ENCODE measurements around the gene UQCC3.
A peak's percentile ranks its signal among the peaks of the same experiment; 100 is the strongest.
"Not testable (repeated sequence)": the region's sequence is repeated elsewhere in the genome, so short reads cannot be mapped to it uniquely, and the experiment has no call there.

Gene UQCC3, protein sequence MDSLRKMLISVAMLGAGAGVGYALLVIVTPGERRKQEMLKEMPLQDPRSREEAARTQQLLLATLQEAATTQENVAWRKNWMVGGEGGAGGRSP

DNA sequence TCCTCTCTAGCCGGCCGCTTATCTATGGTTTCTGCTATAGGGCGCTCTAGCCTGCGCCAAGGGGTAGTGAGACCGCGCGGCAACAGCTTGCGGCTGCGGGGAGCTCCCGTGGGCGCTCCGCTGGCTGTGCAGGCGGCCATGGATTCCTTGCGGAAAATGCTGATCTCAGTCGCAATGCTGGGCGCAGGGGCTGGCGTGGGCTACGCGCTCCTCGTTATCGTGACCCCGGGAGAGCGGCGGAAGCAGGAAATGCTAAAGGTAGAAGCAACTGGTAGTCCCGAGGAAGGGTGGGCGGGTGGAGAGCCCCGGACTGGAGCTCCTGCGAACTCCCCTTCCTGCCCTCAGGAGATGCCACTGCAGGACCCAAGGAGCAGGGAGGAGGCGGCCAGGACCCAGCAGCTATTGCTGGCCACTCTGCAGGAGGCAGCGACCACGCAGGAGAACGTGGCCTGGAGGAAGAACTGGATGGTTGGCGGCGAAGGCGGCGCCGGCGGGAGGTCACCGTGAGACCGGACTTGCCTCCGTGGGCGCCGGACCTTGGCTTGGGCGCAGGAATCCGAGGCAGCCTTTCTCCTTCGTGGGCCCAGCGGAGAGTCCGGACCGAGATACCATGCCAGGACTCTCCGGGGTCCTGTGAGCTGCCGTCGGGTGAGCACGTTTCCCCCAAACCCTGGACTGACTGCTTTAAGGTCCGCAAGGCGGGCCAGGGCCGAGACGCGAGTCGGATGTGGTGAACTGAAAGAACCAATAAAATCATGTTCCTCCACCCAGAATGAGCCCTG lies at the start of gene UQCC3, which contains the start of gene LBHD1:
UQCC3 (plus strand) TSS at position 66 of the 782 bp plus-strand sequence; CDS start at position 139, 73 bp downstream.
LBHD1 (minus strand) TSS at position 660 of the 782 bp plus-strand sequence. CDS start 2,236 bp downstream, outside the sequence.
- peak; percentile 46 for DNase-seq (ENCODE audit: low read depth)

DNA sequence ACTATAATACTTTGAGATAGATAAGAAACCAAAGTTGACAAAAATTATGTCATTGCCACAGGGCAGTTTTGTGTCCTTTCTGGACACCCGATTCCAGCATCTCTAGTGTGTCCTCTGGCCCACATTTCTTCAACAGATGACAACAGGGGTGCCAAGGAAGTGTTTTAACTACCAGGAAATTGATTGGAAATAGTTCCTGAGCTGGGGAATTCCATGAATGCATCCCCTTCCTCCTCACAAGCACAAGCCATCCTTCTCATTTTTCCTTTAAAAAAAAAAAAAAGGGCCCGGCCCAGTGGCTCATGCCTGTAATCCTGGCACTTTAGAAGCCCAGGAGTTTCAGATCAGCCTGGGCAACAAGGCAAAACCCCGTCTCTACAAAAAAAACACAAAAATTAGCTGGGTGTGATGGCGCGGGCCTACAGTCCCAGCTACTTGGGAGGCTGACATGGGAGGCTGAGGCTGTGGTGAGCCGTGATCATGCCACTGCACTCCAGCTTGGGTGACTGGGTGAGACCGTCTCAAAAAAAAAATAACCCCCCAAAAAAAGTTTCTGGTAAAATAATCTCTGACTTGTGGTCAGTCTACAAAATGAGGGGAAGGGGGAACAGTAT lies 48.9 kb upstream of the UQCC3 start:
- no peak for DNase-seq (ENCODE audit: low read depth)

DNA sequence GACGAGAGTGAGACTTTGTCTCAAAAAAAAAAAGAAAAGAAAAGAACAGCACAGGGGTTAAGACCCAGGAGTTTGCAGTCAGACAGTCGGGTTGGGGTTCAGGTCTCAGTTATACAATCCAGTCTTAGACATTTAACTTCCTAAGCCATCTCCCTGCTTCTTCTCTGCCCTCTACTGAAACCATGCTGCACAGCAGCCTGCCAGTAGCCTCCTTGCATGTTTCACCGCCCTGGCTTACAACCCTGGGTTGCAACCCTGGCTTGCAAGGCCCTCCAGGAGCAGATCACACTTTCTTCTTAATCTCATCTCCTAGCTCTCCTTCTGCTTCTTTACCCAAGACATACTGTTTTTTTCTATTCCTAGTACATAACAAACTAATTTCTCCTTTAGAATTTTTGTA lies 43.8 kb upstream of the UQCC3 start:
- no peak for DNase-seq (ENCODE audit: low read depth)

DNA sequence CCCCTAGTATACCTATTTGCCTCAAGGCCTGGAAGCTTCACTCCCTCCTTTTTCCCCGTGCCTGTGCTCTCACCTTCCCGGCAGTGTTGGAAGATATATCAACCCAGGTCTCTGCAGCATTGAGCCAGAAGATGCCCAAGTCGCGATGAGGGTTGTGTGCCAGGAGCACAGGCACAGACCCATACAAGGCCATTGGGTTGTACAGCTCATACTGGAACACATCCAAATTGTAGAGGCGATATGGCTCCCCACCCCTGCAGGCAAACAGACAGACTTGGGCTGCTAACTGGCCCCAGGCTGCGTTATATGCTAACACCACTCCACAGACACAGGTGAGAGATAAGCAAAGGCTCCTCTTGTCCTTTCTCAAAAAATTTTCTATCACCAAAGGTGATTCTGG lies 39.0 kb upstream of the UQCC3 start:
- DNase-seq (ENCODE audit: low read depth) = no peak

DNA sequence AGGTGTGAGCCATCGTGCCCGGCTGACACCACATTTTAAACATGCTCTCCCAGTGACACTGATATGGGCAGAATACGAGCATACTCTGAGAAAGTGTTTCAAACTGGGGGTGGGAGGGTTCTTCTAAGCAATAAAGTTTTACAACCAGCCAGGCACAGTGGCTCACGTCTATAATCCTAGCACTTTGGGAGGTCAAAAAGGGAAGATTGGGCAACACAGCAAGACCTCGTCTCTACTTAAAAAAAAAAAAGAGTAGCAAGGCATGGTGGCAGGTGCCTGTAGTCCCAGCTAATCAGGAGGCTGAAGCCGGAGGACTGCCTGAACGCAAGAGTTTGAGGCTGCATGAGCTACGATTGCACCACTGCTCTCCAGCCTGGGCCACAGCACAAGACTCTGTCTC lies 27.3 kb upstream of the UQCC3 start:
- DNase-seq (ENCODE audit: low read depth) = no peak

DNA sequence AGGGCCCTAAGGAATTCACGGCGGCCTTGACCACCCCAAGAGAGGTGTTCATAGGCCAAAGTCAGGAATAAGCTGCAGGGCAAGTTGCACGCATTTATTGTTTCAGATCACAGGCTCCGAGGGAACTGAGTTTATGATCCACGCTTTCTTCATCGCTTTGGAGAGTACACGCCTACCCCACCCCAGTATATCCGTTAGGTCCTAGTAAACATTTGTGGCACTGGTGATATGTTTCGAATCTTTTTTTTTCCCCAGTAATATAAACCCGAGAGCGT lies 25.9 kb upstream of the UQCC3 start:
- DNase-seq (ENCODE audit: low read depth) = no peak

DNA sequence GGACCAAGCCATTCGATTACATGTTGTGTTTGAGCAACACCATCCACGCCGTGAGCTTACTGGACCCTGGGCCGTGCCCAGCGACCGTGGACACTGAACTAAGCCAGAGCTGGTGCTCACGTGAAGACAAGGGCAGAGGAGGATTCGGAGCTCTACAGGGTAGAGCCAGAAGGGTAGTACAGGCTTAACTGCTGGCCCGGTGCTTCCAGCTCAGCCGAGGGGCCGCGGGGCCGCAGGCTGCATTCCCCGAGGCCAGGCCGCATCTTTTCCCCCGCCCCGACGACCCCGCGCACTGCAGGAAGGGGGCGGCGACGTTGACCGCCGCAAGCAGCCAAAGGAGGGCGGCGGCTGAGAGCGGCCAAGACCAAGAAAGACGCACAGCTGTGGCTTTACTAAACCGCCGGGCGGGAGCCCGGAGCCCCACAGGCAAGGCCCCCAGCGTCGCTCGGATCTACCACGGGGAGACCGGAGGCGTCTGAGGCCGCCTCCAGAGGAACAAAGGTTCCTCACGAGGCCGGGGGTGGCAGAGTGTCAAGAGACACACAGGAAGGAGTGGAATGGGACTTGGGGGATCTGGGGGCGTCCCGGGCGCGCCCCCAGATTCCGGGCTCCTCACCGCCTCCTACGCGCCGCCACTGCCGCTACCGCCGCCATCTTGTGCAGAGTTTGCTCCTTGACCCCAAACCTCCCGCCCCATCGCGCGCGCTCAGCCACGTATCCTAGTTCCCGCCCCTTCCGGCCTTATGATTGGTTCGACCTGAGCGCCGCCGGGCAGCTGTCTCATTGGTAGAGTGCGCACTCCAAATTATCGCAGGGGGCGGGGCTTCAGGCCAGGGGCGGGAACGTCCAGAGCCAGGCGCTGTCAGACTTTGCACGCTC lies 25.3 kb upstream of the UQCC3 start, which contains the start of gene GANAB:
GANAB (minus strand) TSS at position 668 of the 879 bp plus-strand sequence; CDS start at position 654, 14 bp downstream.
- peak; percentile 98 for DNase-seq (ENCODE audit: low read depth)

DNA sequence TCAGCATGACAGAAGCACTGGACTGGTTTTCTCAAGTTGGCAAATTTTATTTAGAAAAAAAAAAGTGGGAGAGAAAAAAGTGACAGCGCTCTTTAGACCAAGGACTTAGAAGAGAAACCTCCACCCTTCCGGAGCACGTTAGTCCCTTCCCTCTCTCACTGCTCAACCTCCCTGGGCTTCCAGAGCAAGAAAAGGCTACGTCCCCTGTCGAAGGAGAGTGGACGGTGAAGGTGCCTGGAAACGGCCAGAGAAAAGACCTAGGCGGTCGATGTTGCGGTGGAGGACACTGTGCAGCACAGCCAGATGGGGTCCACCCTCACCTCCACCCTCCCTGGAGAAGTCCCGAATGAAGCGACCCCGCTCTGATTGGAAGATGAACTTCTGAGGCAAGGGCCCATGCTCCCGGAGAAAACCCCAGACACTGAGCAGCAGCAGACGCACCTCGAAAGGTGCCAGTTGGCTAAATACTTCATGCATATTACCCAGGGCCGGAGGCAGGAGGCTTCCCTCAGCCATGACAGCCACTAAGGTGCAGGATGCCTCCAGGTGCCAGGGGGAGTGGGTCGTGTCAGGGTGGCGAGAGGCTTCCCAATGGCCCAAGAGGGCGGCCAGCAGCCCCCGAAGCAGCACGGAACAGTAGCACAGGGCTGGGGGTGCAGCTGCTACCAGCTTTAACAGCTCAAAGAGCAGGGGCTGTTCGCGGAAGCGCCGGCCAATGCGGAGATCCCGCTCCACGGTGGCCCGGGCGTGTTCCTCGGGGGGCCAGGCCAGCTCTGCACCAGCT lies 24.5 kb upstream of the UQCC3 start:
- no peak for DNase-seq (ENCODE audit: low read depth)

DNA sequence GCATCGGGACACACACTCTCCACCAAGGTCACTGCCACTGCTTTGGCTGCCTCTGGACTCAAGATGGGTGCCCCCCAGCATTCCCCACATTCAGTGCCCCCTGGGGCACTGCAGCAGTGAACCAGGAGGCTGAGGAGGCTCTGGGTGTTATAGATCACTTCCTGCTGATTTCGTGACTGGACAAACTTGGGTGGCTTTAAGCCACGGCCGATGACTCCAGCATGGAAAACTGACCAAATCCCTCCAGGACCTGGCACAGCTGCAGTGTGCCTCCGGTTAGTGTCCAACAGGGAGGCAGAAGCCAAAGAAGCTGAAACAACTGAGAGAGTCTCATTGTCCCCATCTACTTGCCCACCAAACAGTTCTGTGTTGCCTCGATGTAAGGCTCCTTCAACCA lies 23.9 kb upstream of the UQCC3 start:
- no peak for DNase-seq (ENCODE audit: low read depth)

DNA sequence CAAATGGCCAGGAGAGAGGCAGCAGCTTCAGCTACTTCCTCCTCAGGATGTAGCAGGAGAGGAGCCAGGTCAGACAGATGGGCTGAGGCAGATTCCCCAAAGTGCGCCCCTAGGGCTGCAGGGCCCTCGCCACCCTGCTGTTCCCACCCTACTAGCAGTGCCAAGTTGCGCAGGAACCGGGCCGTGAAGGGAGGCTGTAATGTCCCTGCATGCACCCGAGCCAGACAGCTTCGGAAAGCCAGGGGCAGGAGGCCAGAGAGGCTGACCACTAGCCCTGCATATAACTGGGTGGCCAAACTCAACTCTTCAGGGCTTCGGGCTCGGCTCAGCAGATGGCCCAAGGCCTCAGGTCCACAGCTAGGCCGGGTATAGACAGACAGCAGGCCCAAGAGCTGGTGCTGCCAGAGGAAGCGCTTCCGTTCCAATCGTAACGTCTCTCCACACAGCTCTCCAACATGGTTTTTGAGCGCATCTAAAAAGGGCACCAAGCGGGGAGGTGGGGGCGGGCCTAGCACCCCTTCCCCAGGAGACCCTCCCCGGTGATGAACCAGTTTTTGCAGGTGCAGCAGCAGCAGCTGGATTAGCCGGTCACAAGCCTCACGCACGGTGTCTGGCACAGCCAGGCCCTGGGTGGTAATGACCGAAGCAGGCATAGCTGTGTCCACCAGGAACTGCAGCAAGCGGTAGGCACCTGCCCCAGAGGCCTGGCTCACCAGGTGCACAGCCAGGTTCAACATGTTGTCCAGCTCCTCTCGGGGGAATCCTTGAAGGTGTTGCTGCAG lies 23.1 kb upstream of the UQCC3 start:
- no peak for DNase-seq (ENCODE audit: low read depth)

DNA sequence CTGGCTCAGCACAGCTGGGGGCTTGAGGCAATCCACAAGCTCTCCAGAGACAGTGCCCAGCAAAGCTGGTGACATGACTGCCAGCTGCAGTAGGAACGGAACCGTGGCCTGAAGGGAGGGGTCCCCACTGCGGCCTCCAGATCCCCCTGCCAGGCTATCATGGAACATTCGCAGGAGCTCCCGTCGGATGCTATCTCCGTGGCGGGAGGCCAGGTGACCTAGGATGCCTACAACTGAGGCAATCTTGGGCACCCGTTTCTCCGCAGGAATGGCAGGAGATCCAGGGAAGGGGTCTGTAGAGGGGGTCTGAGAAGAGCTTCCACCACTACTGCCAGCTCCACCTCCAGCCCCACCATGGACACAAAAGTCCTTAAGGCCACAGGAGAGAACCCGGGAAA lies 22.5 kb upstream of the UQCC3 start:
- DNase-seq (ENCODE audit: low read depth) = no peak

DNA sequence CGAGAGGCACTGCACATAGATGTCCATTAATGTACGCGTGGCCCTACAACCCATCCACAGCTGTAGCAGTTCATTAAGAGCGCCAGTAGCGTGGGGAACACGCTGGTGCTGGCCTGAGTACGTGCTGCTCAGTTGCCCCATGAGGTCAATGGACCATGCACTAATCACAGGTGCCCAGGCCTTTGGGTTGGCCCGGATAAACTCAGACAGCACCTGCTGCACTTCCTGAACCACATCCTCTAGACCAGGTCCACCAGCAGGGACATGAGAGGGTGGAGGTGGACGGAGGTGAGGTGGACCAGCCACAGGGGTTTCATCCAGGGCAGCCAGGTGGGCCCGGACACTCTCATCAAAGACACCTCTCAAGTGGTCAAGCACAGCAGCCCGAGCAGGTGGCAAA lies 22.0 kb upstream of the UQCC3 start:
- no peak for DNase-seq (ENCODE audit: low read depth)

DNA sequence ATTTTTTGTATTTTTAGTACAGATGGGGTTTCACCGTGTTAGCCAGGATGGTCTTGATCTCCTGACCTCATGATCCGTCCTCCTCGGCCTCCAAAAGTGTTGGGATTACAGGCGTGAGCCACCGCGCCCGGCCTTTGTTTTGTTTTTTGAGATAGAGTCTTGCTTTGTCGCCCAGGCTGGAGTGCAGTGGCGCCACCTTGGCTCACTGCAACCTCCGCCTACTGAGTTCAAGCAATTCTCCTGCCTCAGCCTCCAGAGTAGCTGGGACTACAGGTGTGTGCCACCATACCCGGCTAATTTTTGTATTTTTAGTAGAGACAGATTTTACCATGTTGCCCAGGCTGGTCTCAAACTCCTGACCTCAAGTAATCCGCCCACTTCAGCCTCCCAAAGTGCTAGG lies 21.2 kb upstream of the UQCC3 start:
- not testable (repeated sequence) for DNase-seq (ENCODE audit: low read depth)

DNA sequence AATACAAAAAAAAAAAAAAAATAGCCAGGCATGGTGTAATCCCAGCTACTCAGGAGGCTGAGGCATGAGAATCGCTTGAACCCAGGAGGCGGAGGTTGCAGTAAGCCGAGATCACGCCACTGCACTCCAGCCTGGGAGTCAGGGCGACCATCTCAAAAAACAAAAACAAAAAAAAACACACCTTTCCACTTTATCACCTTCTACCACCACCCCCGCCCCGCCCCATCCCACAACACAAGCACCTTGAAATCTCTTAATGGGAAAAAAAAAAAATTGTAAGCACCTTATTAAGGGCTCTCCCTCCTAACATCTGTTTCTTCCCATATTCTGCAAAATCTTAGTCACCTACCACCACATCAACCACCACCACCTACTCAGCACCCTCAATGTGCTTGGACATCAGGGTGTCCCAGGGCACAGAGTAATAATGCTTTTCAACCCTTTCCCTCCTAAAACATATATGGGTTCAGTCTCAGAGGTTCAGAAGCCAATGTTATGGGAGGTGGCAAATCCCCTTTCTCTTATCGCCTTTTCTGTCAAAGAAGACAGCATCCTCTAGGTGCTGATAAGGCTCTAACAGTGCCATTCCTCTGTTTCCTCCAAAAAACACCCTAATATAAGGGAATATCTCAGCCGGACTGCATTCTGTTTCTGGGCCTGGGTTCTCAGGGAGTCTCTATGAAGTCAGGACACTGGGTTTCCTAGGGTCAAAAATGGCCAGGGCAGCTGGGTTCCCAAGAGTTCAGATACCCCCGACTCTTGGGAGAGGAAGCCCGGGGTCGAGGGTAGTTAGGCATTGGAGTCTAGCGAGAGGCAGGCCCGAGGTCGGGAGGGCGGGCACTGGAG lies 19.1 kb upstream of the UQCC3 start:
- DNase-seq (ENCODE audit: low read depth) = no peak

DNA sequence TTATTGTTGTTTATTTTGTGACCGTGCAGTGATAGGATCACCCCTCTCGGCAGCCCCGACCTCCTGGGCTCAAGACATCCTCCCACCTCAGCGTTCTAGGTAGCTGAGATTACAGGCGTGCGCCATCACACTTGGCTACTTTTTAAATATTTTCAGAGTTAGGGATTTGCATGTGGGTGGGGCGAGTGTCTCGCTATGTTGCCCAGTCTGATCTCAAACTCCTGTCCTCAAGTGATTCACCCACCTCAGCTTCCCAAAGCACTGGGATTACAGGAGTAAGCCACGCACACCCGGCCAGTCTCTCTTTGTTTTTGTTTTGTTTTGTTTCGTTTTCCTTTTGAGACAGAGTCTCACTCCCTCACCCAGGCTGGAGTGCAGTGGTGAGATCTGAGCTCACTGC lies 17.2 kb upstream of the UQCC3 start:
- no peak for DNase-seq (ENCODE audit: low read depth)

DNA sequence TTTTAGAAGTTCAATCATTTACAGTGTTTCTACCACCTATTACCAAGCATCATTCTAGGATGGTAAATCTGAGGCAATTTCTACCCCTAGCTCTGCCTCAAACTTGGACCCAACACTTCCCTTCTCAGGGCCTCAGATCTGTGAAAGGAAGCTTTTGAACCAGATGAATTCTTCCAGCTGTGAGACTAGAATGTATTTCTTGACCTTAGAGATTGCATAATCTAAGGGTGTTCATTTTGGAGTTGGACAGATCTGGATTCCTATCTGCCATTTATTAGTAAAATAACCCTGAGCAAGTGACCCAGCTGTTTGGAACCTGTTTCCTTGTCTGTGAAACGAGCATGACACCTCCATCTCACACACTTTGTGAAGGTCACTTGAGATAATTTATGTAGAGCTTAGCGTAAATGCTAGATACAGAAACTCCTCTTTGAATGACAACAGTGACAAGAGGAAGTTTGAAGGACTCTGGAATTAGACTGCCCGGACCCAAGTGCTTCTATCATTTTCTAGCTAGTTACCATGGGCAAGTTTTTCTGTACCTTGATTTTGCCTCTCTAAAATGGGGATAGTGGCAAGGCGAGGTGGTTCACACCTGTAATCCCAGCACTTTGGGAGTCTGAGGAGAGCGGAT lies 14.6 kb upstream of the UQCC3 start:
- no peak for DNase-seq (ENCODE audit: low read depth)

DNA sequence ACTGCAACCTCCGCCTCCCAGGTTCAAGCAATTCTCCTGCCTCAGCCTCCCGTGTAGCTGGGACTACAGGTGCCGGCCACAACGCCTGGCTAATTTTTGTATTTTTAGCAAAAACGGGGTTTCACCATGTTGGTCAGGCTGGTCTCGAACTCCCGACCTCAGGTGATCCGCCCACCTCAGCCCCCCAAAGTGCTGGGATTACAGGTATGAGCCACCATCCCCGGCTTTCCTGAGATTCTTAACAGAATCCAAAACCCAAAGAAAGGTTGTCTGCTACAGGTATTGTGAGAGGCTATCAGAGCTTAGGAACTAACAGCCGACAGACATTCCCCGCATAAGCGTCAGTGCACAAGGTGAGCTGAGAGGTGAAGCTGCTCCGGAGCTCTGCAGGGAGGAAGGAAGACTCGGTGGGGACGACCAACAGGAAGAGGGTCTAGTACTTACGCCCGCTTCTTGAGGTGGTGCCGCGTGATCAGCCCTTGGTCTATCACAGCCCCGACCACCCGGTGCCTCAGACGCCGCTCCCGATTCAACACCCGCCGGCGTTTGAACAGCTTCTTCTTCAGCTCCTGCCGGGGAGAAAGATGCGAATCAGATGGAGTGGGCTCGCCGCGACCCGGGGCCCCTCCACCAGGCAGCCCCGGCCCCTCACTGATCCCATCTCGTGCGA lies 6.9 kb upstream of the UQCC3 start:
- DNase-seq (ENCODE audit: low read depth) = no peak

DNA sequence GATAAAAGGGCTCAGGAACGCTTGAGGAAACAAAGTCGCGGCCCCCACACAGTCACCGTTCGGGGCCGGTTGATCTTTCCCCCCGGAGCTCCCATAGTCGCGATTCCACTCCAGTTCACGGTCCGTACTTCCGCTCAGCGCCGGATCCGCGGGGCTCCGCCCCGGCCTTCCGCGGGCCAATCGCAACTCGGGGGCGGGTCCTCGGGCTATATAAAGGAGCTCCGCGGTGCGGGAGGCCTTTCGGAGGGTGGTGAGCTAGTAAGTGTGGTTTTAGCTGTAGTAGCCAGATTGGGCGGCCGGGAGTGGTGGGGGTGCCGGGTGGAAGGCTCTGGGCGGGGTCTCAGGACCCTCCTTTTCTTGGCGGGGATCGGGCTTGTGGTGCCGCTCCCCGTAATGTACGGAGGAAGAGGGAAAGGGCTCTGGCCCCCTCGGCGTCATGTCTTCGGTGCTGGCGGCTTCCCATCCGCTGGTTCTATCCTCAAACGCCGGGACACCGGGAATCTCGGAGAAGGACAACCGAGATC lies 6.3 kb upstream of the UQCC3 start, which contains the start of the genes C11orf98 and CSKMT:
C11orf98 (minus strand) TSS at position 136 of the 524 bp plus-strand sequence; CDS start at position 95, 41 bp downstream.
CSKMT (plus strand) TSS at position 238 of the 524 bp plus-strand sequence. CDS start 568 bp downstream, outside the sequence.
- DNase-seq (ENCODE audit: low read depth) = peak; percentile 95
